OCI-LY3 (cell line): ENCODE measurements around the gene DUSP7.

Source experiments
- H2AFZ ChIP-seq: fragments of 200-600, 300-600 bp; shearing (Covaris generic); 2 replicates; pipeline ENCODE4 v1.6.0; 2014; ENCODE audit warnings: antibody characterized with exemption, low read depth, low read length
- H3K27ac ChIP-seq: fragments of 200-600, 300-600 bp; sonication (generic); 2 replicates; pipeline ENCODE4 v1.5.1; 2014; ENCODE audit warnings: mild to moderate bottlenecking, low read length, moderate library complexity, mixed read lengths
- H3K27me3 ChIP-seq: fragments of 200-600, 300-600 bp; sonication (generic); 2 replicates; pipeline ENCODE4 v1.6.1; 2014; ENCODE audit warnings: low read depth, low read length, mixed read lengths
- H3K36me3 ChIP-seq: fragments of 200-600, 300-600 bp; sonication (generic); replicated peaks from 2 replicates; pipeline ENCODE3; 2014; ENCODE audit warnings: low read depth, low read length, mixed read lengths
- H3K4me1 ChIP-seq: fragments of 300-600, 200-600 bp; sonication (generic); 2 replicates; pipeline ENCODE4 v1.6.1; 2014; ENCODE audit warnings: low read length, mixed read lengths
- H3K4me2 ChIP-seq: fragments of 200-600, 300-600 bp; sonication (generic); 2 replicates; pipeline ENCODE4 v1.6.1; 2014; ENCODE audit warnings: low read length, mixed read lengths
- H3K4me3 ChIP-seq: fragments of 300-600, 200-600 bp; sonication (generic); 2 replicates; pipeline ENCODE4 v1.5.1; 2014; ENCODE audit warnings: antibody characterized with exemption, mild to moderate bottlenecking, low read length, moderate library complexity
- H3K79me2 ChIP-seq: fragments of 300-600, 200-600 bp; shearing (Covaris generic); 2 replicates; pipeline ENCODE4 v1.6.1; 2014; ENCODE audit warnings: mild to moderate bottlenecking, low read length, mixed read lengths
- H3K9ac ChIP-seq: fragments of 300-600, 200-600 bp; shearing (Covaris generic); 2 replicates; pipeline ENCODE4 v1.6.0; 2014; ENCODE audit warnings: mild to moderate bottlenecking, low read length, moderate library complexity
- H3K9me3 ChIP-seq: fragments of 200-600, 300-600 bp; shearing (Covaris generic); 2 replicates; pipeline ENCODE4 v1.6.1; 2014; ENCODE audit warnings: low read length, mixed read lengths; ENCODE audit not compliant: insufficient read depth
- H4K20me1 ChIP-seq: fragments of 200-600, 300-600 bp; sonication (generic); 2 replicates; pipeline ENCODE4 v1.6.1; 2016; ENCODE audit warnings: low read length, mixed read lengths; ENCODE audit not compliant: insufficient read depth
- CTCF ChIP-seq: fragments of 200-600, 300-600 bp; sonication (generic); IDR thresholded peaks from 2 replicates; pipeline ENCODE4 v1.5.1; 2014; ENCODE audit warnings: antibody characterized with exemption, low read length, low read depth
- EZH2phosphoT487 ChIP-seq: fragments of 200-600 bp; shearing (Covaris generic); IDR thresholded peaks from 2 replicates; pipeline ENCODE4 v1.6.1; 2018; ENCODE audit warnings: antibody characterized with exemption, mixed run types, low read depth

Gene DUSP7

DNA sequence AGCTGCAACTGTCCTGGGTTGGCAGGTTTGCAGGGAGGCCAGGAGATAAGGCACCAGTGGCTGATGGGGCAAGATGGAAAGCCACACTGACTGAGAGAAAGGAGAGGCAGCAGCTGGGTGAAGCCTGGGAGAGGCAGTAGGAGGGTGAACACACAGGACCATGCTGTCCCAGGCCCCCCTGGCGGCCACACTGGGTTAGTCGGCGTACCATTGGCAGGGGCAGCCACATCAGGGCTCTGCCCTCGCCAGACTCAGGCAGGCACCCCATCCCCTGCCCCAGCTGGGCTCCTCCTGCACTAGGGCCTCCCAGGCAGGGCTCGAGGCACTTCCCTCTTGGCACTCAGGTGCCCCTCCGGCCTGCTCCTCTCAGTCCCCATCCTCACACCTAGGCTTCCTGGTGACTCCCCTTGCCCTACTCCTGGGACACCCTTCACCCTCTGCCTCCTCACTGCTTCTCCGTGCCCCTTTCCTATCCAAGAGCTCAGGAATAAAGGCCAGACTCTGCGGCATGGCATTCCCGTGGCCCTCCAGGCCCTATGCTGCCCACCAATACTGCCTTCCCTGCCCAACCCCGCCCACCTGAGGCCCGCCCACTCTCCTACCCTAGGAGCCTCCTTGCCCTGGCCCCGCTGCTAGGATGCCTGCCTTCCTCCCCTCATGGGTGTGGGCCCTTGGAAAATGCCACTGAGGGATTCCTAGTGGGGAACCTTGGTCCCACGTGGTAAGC, 28.7 kb upstream of the DUSP7 start:
- no peak overlapping the region for H3K4me2 ChIP-seq
- H2AFZ ChIP-seq: no peak overlapping the region
- TF ChIP-seq CTCF (no peak), EZH2phosphoT487 (no peak)
- no peaks in the 10 kb centered on the region for H3K4me1 ChIP-seq
- H3K79me2 ChIP-seq: no peaks in the 10 kb centered on the region
- no peaks in the 10 kb centered on the region for H3K9me3 ChIP-seq
- H3K4me3 ChIP-seq: no peak overlapping the region
- H3K9ac ChIP-seq: no peak overlapping the region
- no peaks in the 10 kb centered on the region for H3K27me3 ChIP-seq
- H4K20me1 ChIP-seq: no peaks in the 10 kb centered on the region
- H3K36me3 ChIP-seq: no peaks in the 10 kb centered on the region
- H3K27ac ChIP-seq: no peak overlapping the region

GRCh38 chr3:52084216-52084945, 28.0 kb upstream of the DUSP7 start:
- H3K27me3 ChIP-seq: no peaks in the 10 kb centered on the region
- H3K36me3 ChIP-seq: no peaks in the 10 kb centered on the region
- H3K4me3 ChIP-seq: no peak overlapping the region
- H3K9me3 ChIP-seq: no peaks in the 10 kb centered on the region
- H3K79me2 ChIP-seq: no peaks in the 10 kb centered on the region
- H3K9ac ChIP-seq: no peak overlapping the region
- no peak overlapping the region for H2AFZ ChIP-seq
- no peak overlapping the region for H3K27ac ChIP-seq
- H3K4me1 ChIP-seq: no peaks in the 10 kb centered on the region
- no peak overlapping the region for H3K4me2 ChIP-seq
- TF ChIP-seq CTCF (no peak), EZH2phosphoT487 (no peak)
- no peaks in the 10 kb centered on the region for H4K20me1 ChIP-seq

DNA sequence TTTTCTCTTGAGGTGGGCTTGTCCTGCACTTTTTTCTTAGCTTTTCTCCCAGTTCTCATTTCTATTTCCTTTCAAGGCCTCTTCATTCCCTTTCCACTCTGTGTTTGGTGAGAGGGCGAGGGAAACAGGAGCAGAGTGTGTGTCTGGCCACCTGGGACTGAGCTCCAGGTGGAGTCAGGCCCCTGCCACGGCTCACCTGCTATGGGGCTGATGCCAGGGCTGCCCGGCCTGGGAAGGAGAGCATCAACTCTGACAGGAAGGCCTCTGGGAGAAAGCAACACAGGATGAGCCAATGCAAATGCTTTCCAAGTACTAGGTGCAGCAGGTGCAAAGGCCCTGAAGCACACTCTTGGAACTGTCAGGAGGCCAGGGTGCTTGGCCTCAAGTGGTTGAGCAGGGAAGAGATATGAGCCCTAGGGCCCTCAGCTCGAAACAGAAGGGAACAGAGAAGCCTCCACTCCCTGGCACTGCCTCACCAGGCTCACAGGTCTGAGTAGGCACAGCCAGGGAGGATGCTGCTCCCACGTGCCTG, 27.3 kb upstream of the DUSP7 start:
- no peaks in the 10 kb centered on the region for H3K79me2 ChIP-seq
- no peak overlapping the region for H2AFZ ChIP-seq
- no peak overlapping the region for H3K27ac ChIP-seq
- TF ChIP-seq EZH2phosphoT487: no peak
- TF ChIP-seq CTCF: no peak
- H3K27me3 ChIP-seq: no peaks in the 10 kb centered on the region
- H3K9ac ChIP-seq: no peak overlapping the region
- no peaks in the 10 kb centered on the region for H4K20me1 ChIP-seq
- no peaks in the 10 kb centered on the region for H3K36me3 ChIP-seq
- H3K4me1 ChIP-seq: no peaks in the 10 kb centered on the region
- H3K9me3 ChIP-seq: no peaks in the 10 kb centered on the region
- no peak overlapping the region for H3K4me3 ChIP-seq
- no peak overlapping the region for H3K4me2 ChIP-seq

GRCh38 chr3:52082951-52083350, 26.6 kb upstream of the DUSP7 start:
- Histone ChIP-seq H3K27me3 (no peaks in the 10 kb centered on the region), H4K20me1 (no peaks in the 10 kb centered on the region), H3K4me1 (no peaks in the 10 kb centered on the region), H3K9ac (no peak overlapping the region), H3K36me3 (no peaks in the 10 kb centered on the region), H2AFZ (no peak overlapping the region), H3K4me2 (no peak overlapping the region), H3K79me2 (no peaks in the 10 kb centered on the region), H3K27ac (no peak overlapping the region), H3K9me3 (no peaks in the 10 kb centered on the region), H3K4me3 (no peak overlapping the region)
- TF ChIP-seq EZH2phosphoT487 (no peak), CTCF (no peak)
